ENCODE measurements around the gene LIF.

DNA sequence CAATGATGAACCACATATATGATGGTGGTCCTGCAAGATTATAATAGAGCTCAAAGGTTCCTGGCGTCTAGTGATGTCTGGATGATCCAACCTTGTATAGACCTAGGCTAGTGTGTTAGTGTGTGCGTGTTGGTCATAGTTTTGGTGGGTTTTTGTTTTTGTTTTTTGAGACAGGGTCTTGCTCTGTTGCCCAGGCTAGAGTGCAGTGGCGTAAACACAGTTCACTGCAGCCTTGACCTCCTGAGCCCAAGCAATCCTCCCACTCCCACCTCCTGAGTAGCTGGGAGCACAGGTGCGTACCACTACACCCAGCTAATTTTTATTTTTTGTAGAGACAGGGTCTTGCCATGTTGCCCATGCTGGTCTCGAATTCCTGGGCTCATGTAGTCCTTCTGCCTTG, 33.4 kb upstream of the LIF start:
- no peak for TF ChIP-seq CTCF (IDR thresholded peaks at IDR 0.05; ENCODE audit: extremely low read depth in 1 of 2, insufficient read depth in 1 of 2, low read depth in 1 of 2, low read length in 2 of 2)
- no peak for TF ChIP-seq EZH2 (IDR thresholded peaks at IDR 0.05; ENCODE audit: borderline replicate concordance, low read depth, low read length, severe bottlenecking)
- TF ChIP-seq POLR2AphosphoS5 (IDR thresholded peaks at IDR 0.05; ENCODE audit: insufficient read depth, low read depth, low read length), result no peak
- TF ChIP-seq, protein P1, sequence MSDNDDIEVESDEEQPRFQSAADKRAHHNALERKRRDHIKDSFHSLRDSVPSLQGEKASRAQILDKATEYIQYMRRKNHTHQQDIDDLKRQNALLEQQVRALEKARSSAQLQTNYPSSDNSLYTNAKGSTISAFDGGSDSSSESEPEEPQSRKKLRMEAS (IDR thresholded peaks at IDR 0.05; ENCODE audit: insufficient read depth, insufficient read length), result no peak
- TF ChIP-seq POLR2A (IDR thresholded peaks at IDR 0.05; ENCODE audit: low read depth, low read length), result no peak
- TF ChIP-seq MYC (IDR thresholded peaks at IDR 0.05; ENCODE audit: low read depth, low read length), result no peak
- no peak for TF ChIP-seq JUN (IDR thresholded peaks at IDR 0.05; ENCODE audit: borderline replicate concordance, insufficient read depth, insufficient read length, low read depth)
